Gastrocnemius medialis (tissue), 4 donors: ENCODE measurements around the gene PPRC1. TPM values are rescaled to one million over a fixed set of nuclear protein-coding genes. Genes with fewer than 3 reads are reported as not detected.

Source experiments
- ATAC-seq, 2 donors: fragments of 150-250 bp; one replicate each; pipeline ENCODE4 v1.9.1; 2016
- DNase-seq, 2 donors: peaks; one replicate each; pipeline ENCODE4 v3.0.0-alpha.2; 2019
- H3K27ac ChIP-seq, 4 donors: fragments of 200-600 bp; sonication (generic); 1 replicate in 1 of 4; 2 replicates in 3 of 4; pipeline ENCODE4 v1.5.1; 2016 to 2018; ENCODE audit warnings: mild to moderate bottlenecking in 2 of 4, moderate library complexity in 1 of 4
- H3K27me3 ChIP-seq, 3 donors: fragments of 200-600 bp; sonication (generic) in 2 of 3; 1 replicate in 1 of 3; 2 replicates in 2 of 3; pipeline versions ENCODE4 v1.5.1 to v1.6.0; 2016 to 2019; ENCODE audit warnings: mild to moderate bottlenecking in 1 of 3, moderate library complexity in 1 of 3
- H3K36me3 ChIP-seq, 2 donors: fragments of 200-600 bp; sonication (generic) in 1 of 2; one replicate each; pipeline ENCODE4 v1.5.1; 2017 to 2018
- H3K4me1 ChIP-seq, 2 donors: fragments of 200-600 bp; sonication (generic) in 1 of 2; one replicate each; pipeline ENCODE4 v1.5.1; 2016 to 2017; ENCODE audit warnings: mild to moderate bottlenecking in 2 of 2
- H3K4me3 ChIP-seq, 4 donors: fragments of 200-600 bp; sonication (generic) in 3 of 4; 1 replicate in 1 of 4; 2 replicates in 3 of 4; pipeline ENCODE4 v1.5.1; 2016 to 2019; ENCODE audit warnings: mild to moderate bottlenecking in 2 of 4
- H3K9me3 ChIP-seq, 3 donors: fragments of 200-600 bp; sonication (generic) in 2 of 3; 1 replicate in 1 of 3; 2 replicates in 2 of 3; pipeline ENCODE4 v1.5.1; 2016 to 2019
- POLR2A ChIP-seq, 2 donors: fragments of 450-650 bp; IDR thresholded peaks; one replicate each; pipeline ENCODE4 v1.6.1; 2017; ENCODE audit warnings: antibody characterized with exemption in 2 of 2, mild to moderate bottlenecking in 2 of 2, moderate library complexity in 2 of 2
- in situ Hi-C, 4 donors: fragments of 200-750 bp; cut with MboI; loops; one replicate each; pipeline versions ENCODE4 v1.15.0 to v1.8.0; 2017; ENCODE audit warnings: low sequenced_read_pairs in 4 of 4
- intact Hi-C: fragments of 100-400 bp; cut with DNase I; formaldehyde crosslinking; loops from one replicate; pipeline ENCODE4 v1.15.1; 2023; ENCODE audit warnings: low total_unique reads
- total RNA-seq, 4 donors: library from RNA; depleted of rRNA; stranded (reverse); fragments of >200 nt; gene quantifications; one replicate each; pipeline versions ENCODE4 v1.1.0 to v1.2.3, GENCODE V29; 2016
- TF ChIP-seq, protein P1 (sequence below), 5 experiments: fragments of 450-650 bp in 3 of 5; fragments of 200-600 bp in 2 of 5; sonication (generic) in 2 of 5; IDR thresholded peaks in 4 of 5; conservative IDR thresholded peaks in 1 of 5; 1 replicate in 4 of 5; 2 replicates in 1 of 5; pipeline ENCODE4 v1.5.1; 2016 to 2019; ENCODE audit warnings: antibody characterized with exemption in 5 of 5, mild to moderate bottlenecking in 3 of 5, moderate library complexity in 3 of 5

Gene PPRC1
- total RNA-seq, 4 donors from 2014 or later: 13.3 to 26.5 (median 17.1) TPM

DNA sequence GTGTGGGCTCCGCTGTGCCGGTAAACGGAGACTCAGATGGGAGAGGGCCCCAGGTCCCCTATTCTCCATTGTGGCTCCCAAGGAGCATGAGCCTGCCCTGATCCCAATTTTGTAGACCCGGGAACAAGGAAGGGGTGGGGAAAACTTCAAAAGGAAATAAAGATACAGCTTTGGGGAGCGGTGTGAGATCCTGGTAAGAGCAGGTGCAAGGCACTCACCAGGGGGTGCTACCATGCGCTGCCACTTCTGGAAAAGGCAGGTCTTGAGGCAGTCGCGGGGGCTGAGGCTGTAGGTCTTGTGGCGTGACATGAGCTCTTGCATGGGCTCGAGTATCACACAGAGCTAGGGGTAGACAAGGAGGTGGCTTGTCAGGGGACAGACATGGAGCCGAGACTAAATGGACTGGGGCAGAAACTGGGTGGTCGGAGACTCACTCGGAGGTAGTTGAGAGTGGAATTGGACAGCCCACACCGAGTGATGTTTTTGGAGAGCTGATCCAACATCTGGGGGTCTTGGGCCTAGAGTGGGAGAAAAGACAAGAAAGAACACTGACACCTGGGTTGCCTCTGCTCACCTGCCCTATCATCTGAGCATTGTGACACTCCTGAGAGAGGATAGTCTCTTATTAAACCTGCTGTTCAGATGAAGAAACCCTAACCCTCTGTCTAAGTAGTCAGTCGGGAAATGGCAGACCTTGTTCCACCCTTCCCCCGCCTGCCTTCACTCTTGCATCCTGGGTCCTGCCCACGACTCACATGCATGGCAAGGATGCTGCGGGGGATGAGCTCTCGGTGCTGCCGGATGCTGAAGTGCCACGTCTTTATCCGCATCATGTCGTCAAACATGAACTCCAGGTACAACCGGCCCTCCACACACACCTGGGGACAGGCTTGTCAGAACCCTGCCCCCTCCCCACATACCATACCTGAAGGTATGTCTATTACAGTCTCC, 23.4 kb upstream of the PPRC1 start:
- TF ChIP-seq POLR2A (IDR thresholded peaks at IDR 0.05): no peak
- TF ChIP-seq, protein P1, sequence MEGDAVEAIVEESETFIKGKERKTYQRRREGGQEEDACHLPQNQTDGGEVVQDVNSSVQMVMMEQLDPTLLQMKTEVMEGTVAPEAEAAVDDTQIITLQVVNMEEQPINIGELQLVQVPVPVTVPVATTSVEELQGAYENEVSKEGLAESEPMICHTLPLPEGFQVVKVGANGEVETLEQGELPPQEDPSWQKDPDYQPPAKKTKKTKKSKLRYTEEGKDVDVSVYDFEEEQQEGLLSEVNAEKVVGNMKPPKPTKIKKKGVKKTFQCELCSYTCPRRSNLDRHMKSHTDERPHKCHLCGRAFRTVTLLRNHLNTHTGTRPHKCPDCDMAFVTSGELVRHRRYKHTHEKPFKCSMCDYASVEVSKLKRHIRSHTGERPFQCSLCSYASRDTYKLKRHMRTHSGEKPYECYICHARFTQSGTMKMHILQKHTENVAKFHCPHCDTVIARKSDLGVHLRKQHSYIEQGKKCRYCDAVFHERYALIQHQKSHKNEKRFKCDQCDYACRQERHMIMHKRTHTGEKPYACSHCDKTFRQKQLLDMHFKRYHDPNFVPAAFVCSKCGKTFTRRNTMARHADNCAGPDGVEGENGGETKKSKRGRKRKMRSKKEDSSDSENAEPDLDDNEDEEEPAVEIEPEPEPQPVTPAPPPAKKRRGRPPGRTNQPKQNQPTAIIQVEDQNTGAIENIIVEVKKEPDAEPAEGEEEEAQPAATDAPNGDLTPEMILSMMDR (IDR thresholded peaks at IDR 0.05 in 4 of 5, conservative IDR thresholded peaks at IDR 0.05 in 1 of 5): no peak
- ATAC-seq (no peak), DNase-seq (no peak)
- Histone ChIP-seq H3K27ac (no peak overlapping the region), H3K4me3 (no peak overlapping the region), H3K9me3 (no peaks in the 10 kb centered on the region), H3K36me3 (peaks cover 0 to 41% of the 10 kb centered on the region in 2 donors), H3K27me3 (no peaks in the 10 kb centered on the region), H3K4me1 (peaks cover 14 to 22% of the 10 kb centered on the region in 2 donors)
- in situ Hi-C loops (no loop called here), intact Hi-C loops (no loop called here)

DNA sequence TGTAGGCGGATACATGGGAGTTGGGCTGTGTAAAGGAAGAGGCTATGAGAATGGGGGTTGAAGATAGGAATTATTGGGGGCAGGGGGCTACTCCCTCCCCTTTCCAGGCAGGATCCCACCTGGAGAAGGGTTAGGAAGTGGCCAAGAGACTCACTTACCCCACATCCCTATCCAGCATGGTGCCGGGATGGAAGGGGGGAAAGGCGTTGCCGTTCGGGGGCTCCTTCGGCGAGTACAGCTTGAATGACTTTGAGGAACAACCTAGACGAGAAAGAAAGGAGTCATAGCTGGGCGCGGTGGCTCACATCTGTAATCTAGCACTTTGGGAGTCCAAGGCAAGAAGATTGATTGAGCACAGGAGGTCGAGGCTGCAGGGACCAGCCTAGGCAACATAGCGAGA, 21.6 kb upstream of the PPRC1 start:
- Histone ChIP-seq H3K9me3 (no peaks in the 10 kb centered on the region), H3K4me1 (peaks cover 32 to 36% of the 10 kb centered on the region in 2 donors), H3K27ac (no peak overlapping the region), H3K4me3 (no peak overlapping the region), H3K27me3 (no peaks in the 10 kb centered on the region), H3K36me3 (peaks cover 0 to 41% of the 10 kb centered on the region in 2 donors)
- ATAC-seq: no peak
- TF ChIP-seq, protein P1 (IDR thresholded peaks at IDR 0.05 in 4 of 5, conservative IDR thresholded peaks at IDR 0.05 in 1 of 5): no peak
- TF ChIP-seq POLR2A (IDR thresholded peaks at IDR 0.05): no peak
- intact Hi-C loops: no loop called here
- in situ Hi-C loops: no loop called here
- no peak for DNase-seq

- ATAC-seq (no peak), DNase-seq (no peak)
- Histone ChIP-seq H3K4me1 (peaks cover 43 to 47% of the 10 kb centered on the region in 2 donors), H3K36me3 (peaks cover 0 to 41% of the 10 kb centered on the region in 2 donors), H3K4me3 (no peak overlapping the region), H3K9me3 (no peaks in the 10 kb centered on the region), H3K27me3 (no peaks in the 10 kb centered on the region), H3K27ac (no peak overlapping the region)
- intact Hi-C loops: no loop called here
- in situ Hi-C loops: no loop called here
- TF ChIP-seq, protein P1 (IDR thresholded peaks at IDR 0.05 in 4 of 5, conservative IDR thresholded peaks at IDR 0.05 in 1 of 5): no peak
- no peak for TF ChIP-seq POLR2A (IDR thresholded peaks at IDR 0.05)
Measured at GRCh38 chr10:102112210-102112817, 20.5 kb upstream of the PPRC1 start.

GRCh38 chr10:102113261-102113955, 19.4 kb upstream of the PPRC1 start:
- no peak for ATAC-seq
- no peaks in the 10 kb centered on the region for H3K27me3 ChIP-seq
- H3K27ac ChIP-seq: peak overlapping the region in 3 of 4 donors; percentile 76 to 100 (median 97)
- intact Hi-C loops (no loop called here), in situ Hi-C loops (no loop called here)
- peak overlapping the region; percentile 57 to 69 (median 64) for H3K4me3 ChIP-seq
- DNase-seq: no peak
- no peak for TF ChIP-seq POLR2A (IDR thresholded peaks at IDR 0.05)
- TF ChIP-seq, protein P1 (IDR thresholded peaks at IDR 0.05 in 4 of 5, conservative IDR thresholded peaks at IDR 0.05 in 1 of 5): no peak
- peaks cover 54 to 58% of the 10 kb centered on the region in 2 donors for H3K4me1 ChIP-seq
- no peaks in the 10 kb centered on the region for H3K9me3 ChIP-seq
- peaks cover 0 to 32% of the 10 kb centered on the region in 2 donors for H3K36me3 ChIP-seq
